ENCODE measurements around the gene POLR1H. TPM values are rescaled to one million over a fixed set of nuclear protein-coding genes. Genes with fewer than 3 reads are reported as not detected.

POLR1H gene
- total and polyA plus RNA-seq, 7 donors = 15.4 to 32.9 (median 23.7) TPM

- Histone ChIP-seq H3K4me3 (no peak overlapping the region), H3K27me3 (ENCODE audit: insufficient read depth in 3 of 3, low read length in 2 of 3) (no peaks in the 10 kb centered on the region), H3K4me1 (peaks cover 48% of the 10 kb centered on the region), H3K9me3 (no peaks in the 10 kb centered on the region), H3K36me3 (ENCODE audit: insufficient read depth in 1 of 2, low read depth in 1 of 2) (peaks cover 0 to 39% of the 10 kb centered on the region in 2 donors), H3K27ac (no peak overlapping the region)
- no peak for TF ChIP-seq CTCF (IDR thresholded peaks at IDR 0.05)
- DNase-seq (no peak), ATAC-seq (no peak)
- intact Hi-C loops (cut with DNase I) = no loop called here
- 68 to 100% (median 74%) methylated on average over 2 of the region's 2 CpGs for WGBS, 3 donors
Measured at GRCh38 chr6:30063315-30063714, 2.2 kb downstream of the POLR1H start.

GRCh38 chr6:30066082-30066481 is 5.0 kb downstream of the POLR1H start:
- Histone ChIP-seq H3K4me1 (peaks cover 40% of the 10 kb centered on the region), H3K27me3 (ENCODE audit: insufficient read depth in 3 of 3, low read length in 2 of 3) (peaks cover 0 to 8% (median 5%) of the 10 kb centered on the region in 3 donors), H3K9me3 (no peaks in the 10 kb centered on the region), H3K36me3 (ENCODE audit: insufficient read depth in 1 of 2, low read depth in 1 of 2) (peaks cover 0 to 53% of the 10 kb centered on the region in 2 donors), H3K4me3 (peak overlapping the region; percentile 87), H3K27ac (peak overlapping the region; percentile 86)
- 16 to 19% (median 16%) methylated on average over 4 of the region's 4 CpGs for WGBS, 3 donors
- no peak for ATAC-seq
- intact Hi-C loops (cut with DNase I) = no loop called here
- no peak for DNase-seq
- no peak for TF ChIP-seq CTCF (IDR thresholded peaks at IDR 0.05)

GRCh38 chr6:30066577-30067459 is 5.8 kb downstream of the POLR1H start, which contains the start of gene PPP1R11:
Gene PPP1R11 (plus strand): TSS chr6:30067198. CDS start chr6:30067411, 213 bp downstream.
- Histone ChIP-seq H3K4me1 (peaks cover 40% of the 10 kb centered on the region), H3K9me3 (no peaks in the 10 kb centered on the region), H3K4me3 (peak within 1 kb of the TSS; percentile 87), H3K27ac (peak within 1 kb of the TSS; percentile 86), H3K27me3 (ENCODE audit: insufficient read depth in 3 of 3, low read length in 2 of 3) (peaks cover 0 to 14% (median 5%) of the 10 kb centered on the region in 3 donors), H3K36me3 (ENCODE audit: insufficient read depth in 1 of 2, low read depth in 1 of 2) (peaks cover 0 to 53% of the 10 kb centered on the region in 2 donors)
- WGBS, 3 donors = 0% methylated on average over 45 to 46 of the region's 46 CpGs
- DNase-seq = peak; percentile 98 to 99
- intact Hi-C loops (cut with DNase I) = no loop called here
- ATAC-seq = peak; percentile 97 to 98 (median 98)
- no peak for TF ChIP-seq CTCF (IDR thresholded peaks at IDR 0.05)

- no peak for TF ChIP-seq CTCF (IDR thresholded peaks at IDR 0.05)
- peaks cover 0 to 52% of the 10 kb centered on the region in 2 donors for H3K36me3 ChIP-seq (ENCODE audit: insufficient read depth in 1 of 2, low read depth in 1 of 2)
Measured at GRCh38 chr6:30067460-30068139, 6.5 kb downstream of the POLR1H start.

More at GRCh38 chr6:30067460-30068139, 6.5 kb downstream of the POLR1H start:
- Histone ChIP-seq H3K27ac (peak overlapping the region; percentile 86), H3K9me3 (no peaks in the 10 kb centered on the region), H3K4me3 (peak overlapping the region; percentile 87), H3K27me3 (ENCODE audit: insufficient read depth in 3 of 3, low read length in 2 of 3) (peaks cover 0 to 22% (median 7%) of the 10 kb centered on the region in 3 donors), H3K4me1 (peaks cover 34% of the 10 kb centered on the region)
- ATAC-seq (no peak), DNase-seq (no peak)
- 11 to 12% (median 12%) methylated on average over 7 to 8 of the region's 8 CpGs for WGBS, 3 donors
- intact Hi-C loops (cut with DNase I) = loop anchor here in 1 of 2 donors (2.0 kb wide), 1 partner anchor 33 kb away; no protein-coding TSS in a partner anchor
